Measurements from ENCODE around the gene AQP12A. TPM values are rescaled to one million over a fixed set of nuclear protein-coding genes. Genes with fewer than 3 reads are reported as not detected.
"Not testable (repeated sequence)": the region's sequence is repeated elsewhere in the genome, so short reads cannot be mapped to it uniquely, and the experiment has no call there.

AQP12A gene, protein sequence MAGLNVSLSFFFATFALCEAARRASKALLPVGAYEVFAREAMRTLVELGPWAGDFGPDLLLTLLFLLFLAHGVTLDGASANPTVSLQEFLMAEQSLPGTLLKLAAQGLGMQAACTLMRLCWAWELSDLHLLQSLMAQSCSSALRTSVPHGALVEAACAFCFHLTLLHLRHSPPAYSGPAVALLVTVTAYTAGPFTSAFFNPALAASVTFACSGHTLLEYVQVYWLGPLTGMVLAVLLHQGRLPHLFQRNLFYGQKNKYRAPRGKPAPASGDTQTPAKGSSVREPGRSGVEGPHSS
- polyA plus RNA-seq (ENCODE audit: insufficient read length in 3 of 3) = under 1 TPM in 2 of 3 donors, not detected in 1; 0.19 to 0.47 TPM

DNA sequence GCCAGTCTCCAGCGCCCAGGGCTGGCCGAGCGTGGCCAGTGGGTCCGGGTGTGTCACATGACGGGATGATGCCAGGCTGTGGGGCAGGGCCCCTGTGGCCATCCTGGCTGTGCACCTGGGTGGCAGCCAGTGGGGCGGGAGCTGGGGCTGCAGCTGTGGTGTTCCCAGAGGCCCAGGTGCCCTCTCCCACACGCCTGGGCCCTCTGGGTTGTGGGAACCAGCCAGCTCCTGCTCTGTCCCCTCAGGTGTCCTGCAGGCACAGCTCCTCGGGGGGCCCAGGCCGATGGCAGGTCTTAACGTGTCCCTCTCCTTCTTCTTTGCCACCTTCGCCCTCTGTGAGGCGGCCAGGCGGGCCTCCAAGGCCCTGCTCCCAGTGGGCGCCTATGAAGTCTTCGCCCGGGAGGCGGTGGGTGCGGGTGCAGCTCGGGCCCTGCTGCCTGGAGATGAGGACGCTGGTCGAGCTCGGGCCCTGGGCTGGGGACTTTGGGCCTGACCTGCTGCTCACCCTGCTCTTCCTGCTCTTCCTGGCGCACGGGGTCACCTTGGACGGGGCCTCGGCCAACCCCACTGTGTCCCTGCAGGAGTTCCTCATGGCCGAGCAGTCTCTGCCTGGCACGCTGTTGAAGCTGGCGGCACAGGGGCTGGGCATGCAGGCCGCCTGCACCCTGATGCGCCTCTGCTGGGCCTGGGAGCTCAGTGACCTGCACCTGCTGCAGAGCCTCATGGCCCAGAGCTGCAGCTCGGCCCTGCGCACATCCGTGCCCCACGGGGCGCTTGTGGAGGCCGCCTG lies at the start of gene AQP12A:
Gene AQP12A (plus strand): TSS at position 236 of the 790 bp plus-strand sequence. CDS start 48 bp downstream, at position 284.
- DNase-seq (ENCODE audit: low read depth in 3 of 3, low spot score in 2 of 3) = not testable (repeated sequence)

DNA sequence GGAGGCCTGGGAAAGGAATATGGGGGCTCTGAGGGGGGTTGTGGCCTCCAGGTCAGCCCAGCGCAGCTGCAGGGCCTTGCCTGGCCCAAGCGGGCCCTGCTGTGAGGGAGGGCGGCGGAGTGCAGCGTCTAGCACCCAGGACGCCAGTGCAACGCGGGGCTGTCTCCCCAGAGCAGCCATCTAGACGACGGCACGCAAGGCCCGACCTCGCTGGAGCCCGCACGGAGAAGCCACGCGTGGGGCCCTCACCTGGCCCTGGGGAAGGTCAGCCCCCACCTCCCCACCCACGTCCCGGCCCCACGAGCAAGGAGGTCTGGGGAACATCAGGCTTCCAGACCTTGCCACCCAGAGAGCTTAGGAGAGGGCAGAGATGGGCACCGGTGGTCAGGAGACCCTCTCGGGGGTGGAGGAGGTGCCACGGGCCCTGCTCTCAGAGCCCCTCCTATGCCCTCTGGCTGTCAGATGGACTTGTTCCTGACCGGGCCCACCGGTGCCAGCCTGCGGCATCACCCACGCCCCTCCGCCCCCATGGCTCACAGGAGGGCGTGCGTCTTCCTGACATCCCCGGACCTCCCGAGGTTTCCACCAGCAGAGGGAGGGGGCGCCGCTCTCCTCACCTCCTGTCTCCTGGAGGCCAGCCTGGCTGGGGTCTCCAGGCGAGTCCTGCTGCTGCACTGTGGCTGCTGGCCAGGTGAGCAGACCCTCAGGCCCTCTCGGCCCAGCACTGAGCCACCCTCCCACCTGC lies 49.4 kb upstream of the AQP12A start:
- DNase-seq (ENCODE audit: low read depth in 3 of 3, low spot score in 2 of 3) = no peak

DNA sequence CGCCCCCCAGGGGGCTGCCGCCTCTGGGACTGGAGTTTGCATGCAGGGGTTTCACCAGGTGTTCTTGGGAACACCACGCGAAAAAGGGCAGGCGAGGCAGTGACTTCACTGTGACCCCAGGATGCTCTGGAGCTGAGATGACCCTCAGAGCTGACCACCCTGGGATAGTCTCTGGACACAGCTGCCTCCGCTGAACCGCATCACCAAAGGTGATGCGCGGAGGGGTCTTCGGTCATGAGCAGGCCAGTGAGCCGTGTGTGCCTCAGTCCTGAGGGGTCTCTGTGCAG lies 48.9 kb upstream of the AQP12A start:
- no peak for DNase-seq (ENCODE audit: low read depth in 3 of 3, low spot score in 2 of 3)

DNA sequence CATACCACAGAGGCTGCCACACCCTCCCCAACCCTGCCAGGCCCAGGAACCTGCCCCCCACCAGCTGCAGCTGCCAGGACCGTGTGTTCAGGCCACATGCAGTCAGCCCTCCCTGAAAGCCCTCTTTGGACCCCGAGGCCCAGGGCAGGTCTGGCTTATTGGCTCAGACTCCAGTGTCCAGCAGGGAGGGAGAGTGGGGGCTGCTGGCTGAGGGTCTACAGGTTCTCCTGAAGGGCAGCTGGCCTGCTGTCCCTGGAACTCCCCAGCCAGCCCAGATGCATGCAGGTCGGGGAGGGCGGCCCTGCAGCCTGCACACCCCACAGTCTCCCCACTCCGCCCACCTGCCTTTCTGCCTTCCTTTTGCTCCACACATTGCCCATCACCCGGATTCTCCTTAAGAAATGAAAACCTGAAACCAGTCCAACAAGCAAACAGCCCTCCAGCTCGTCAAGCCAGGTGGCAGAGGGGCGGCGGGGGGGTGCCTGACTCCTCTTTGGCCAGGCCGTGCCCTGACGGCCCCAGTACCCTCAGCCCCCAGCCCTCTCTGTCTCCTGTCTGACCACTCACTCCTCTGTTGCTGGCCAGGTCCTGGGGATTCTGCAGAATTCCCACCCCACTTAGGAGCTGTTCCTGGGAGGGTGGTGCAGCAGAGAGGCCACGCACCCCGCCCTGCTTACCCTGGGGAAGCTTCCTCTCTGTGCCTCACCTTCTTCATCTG lies 48.4 kb upstream of the AQP12A start:
- DNase-seq (ENCODE audit: low read depth in 3 of 3, low spot score in 2 of 3) = no peak

DNA sequence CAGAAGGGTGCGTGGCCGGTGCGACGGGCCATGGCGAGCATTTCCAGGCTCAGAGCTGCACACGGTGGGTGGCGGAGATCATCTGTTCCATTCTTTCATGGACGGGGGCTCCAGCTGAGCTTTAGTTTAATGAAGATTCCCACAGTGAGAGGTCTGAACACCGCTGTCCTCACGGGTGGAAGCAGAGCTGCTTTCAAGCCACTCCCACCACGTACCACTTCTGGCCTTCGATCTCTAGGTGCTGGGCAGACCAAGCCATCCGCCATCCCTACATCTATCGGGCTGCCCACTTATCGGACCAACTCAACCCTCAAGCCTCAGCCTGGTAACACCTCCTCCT lies 47.9 kb upstream of the AQP12A start:
- no peak for DNase-seq (ENCODE audit: low read depth in 3 of 3, low spot score in 2 of 3)

DNA sequence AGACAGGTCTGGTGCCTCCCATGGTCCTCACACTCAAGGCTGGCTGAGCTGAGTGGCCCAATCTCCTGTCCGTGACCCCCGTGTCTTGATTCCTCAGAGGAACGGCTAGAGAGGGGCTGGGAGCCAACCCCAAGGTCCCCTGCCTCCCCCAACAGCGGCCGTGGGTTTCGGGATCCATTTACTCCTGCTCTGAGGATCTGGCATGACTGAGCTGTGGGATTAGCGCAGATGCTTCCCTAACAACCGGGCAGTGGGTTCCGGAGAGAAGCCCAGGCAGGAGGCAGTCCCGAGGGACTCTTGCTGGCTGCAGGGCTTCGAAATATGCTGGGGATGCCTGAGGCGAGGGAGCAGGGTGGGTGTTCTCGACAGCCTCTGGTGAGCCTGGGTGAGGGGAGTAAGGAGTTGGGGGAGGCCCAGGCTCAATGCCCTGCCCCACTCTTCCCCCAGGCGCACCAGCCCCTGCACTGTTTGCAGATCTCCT lies 47.5 kb upstream of the AQP12A start:
- no peak for DNase-seq (ENCODE audit: low read depth in 3 of 3, low spot score in 2 of 3)

DNA sequence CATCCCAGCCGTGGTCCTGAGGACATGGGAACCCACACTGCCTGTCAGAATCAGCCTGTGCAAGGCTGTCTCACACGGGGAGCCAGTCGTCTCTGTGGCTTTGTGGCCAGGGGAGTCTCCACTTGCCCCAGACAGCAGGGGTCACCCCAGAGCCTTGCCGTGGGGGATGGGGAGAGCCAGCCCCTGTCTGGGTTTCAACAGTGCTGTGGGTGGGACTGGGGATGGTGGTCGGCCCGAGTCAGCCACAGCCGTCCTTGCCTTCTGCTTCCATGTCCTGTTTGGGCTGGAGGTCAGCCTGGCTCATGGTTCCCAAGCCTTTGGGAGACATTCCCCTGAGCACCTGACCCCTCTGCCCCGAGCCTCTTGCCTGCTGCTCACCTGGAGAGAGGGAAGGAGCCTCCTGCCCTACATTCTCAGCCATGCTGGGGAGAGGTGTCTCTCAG lies 46.8 kb upstream of the AQP12A start:
- no peak for DNase-seq (ENCODE audit: low read depth in 3 of 3, low spot score in 2 of 3)

DNA sequence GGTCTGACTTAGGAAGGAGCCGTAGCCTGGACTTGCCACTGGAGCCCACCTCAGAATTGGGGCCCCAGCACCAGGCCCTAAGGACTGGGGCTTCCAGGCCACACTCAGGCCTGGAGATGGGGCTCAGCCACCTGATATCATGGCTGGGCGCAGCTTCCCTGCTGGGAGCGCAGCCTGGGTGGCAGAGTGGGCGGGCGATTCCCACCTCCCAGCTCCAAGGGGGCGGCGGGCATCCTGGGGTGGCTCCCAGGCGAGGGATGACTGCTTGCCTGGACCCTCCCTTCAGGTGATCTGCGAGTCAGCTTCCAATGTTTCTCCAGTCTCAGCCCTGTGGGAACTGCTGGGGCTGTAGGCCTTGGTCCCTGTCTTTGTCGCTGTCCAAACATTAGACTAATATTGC lies 46.3 kb upstream of the AQP12A start:
- no peak for DNase-seq (ENCODE audit: low read depth in 3 of 3, low spot score in 2 of 3)

DNA sequence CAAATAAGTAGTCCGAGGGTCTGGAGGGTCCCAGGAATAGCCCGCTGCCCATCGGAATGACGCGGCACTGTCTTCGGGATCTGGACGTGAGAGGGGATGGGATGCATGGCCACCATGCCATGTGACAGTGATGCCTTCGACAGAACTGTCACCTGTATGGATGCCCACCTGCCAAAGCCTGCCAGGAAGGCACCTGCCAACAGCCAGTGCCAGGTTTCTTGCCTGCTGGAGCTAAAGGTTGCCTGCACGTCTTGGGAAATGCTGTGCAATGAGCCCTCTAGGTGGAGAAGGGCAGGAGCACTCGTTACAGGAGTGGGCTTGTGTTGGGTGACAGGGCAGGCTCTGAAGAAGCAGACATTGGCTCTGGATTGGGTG lies 45.9 kb upstream of the AQP12A start:
- no peak for DNase-seq (ENCODE audit: low read depth in 3 of 3, low spot score in 2 of 3)

DNA sequence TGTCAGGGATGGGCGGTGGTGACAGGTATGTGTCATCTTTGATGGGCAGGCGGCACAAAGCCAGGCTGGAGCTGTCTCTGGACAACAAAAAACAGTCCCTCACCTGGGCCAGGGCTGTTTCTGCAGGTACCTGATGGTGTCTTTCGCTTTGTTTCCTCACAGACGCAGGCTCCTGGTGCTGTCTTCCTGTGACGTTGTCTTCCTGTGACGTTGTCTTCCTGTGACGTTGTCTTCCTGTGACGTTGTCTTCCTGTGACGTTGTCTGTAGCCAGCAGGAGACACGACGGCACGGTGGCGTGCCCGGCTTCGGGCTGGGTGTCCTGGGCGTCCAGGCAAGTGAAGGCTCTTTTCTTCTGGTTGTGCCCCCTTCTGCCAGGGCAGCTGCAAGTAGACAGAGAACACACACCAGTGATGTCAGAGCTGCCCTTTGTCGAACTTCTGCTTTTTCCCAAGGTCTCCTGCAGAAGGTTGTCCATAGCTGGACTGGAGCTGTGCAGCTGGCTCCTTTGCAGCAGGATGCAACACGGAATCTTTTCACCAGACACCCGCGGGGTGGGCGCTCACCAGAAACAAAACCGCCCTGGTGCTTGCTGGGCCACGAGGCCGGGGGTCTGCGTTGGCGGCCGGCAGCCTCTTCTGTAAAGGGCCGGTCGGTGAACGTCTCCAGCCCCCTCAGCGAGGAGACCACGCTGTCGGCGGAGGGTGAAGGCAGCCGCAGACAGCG lies 45.3 kb upstream of the AQP12A start:
- DNase-seq (ENCODE audit: low read depth in 3 of 3, low spot score in 2 of 3) = no peak

DNA sequence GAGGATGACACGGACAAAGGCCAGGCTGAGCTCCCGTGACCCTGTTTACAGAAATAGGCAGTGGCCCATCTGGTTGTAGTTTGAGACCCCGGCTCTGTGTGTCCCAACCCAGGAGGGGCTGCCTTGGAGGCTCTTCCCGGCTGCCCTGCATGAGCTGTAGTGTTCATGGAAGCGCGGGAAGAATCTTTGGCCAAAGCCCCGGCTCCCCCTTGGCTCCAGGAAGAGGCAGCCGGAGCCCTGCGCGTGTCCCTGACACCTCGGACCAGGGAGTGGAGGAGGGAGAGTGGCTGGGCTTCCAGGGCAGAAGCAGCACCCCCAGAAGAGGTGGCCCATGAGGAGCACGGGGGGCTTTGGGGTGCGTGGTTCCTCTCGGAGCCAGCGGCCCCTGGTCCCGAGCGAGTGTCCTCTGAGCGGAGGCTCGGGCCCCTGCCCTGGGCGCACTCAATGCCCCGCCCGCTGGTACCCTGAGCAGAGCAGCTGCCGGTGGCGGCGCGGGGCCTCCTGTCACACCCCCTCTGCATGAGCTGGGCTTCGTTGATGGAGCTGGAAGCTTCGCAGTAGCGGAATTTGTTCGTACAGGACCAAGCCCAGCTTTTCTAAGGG lies 44.7 kb upstream of the AQP12A start:
- DNase-seq (ENCODE audit: low read depth in 3 of 3, low spot score in 2 of 3) = no peak

DNA sequence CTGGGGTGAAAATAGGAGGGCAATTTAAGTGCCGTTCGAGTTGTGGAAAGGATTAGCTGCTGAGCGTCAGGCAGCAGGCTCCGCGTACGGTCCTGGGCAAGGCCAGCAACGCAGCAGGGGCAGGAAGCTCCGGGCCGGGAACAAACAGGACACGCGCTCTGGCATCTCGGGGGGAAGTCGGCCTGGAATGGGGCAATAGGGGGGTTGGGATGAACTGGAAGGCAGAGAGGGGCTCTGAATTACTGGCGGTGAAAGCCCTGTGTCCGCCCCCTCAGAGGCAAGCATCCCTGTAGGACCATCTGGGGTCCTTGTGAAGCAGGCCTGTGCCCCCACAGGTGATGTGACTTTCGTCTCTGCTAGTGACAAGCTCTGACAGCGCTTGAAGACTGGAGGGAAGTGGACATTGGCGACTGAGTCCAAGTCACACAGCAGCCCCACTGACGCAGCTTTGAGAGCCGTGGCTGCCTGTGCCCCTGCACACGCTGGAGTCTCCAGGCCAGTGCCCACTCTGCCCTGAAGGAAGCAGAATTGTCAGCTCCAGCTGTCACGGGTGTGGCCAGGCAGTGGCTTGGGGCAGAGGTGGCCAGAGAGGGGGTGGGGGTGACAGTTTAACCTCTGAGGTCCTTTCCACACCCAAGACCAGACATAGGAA lies 44.0 kb upstream of the AQP12A start:
- DNase-seq (ENCODE audit: low read depth in 3 of 3, low spot score in 2 of 3) = no peak

DNA sequence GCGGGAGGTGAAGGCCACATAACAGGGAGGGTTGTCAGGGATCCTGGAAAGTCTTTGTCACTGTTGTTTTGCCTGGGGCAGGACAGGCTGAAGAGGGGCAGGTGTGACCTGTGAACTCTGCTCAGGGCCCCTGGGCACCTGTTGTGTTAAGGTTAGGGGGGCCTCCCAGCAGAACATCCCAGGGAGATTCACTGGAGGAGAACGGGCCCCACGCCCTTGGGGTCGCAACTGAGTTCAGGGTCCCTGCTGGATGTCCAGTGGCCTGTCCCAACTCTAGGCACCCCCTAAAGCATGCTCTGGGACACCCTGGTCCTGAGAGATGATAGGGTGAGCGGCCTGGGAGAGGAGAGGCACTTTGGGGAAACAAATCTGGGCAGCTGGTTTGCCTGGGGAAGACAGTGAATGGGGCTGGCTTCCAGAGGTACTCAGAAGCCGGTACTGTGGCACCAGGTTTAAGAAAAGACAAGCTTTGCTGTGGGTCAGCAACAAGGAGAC lies 43.5 kb upstream of the AQP12A start:
- DNase-seq (ENCODE audit: low read depth in 3 of 3, low spot score in 2 of 3) = no peak

DNA sequence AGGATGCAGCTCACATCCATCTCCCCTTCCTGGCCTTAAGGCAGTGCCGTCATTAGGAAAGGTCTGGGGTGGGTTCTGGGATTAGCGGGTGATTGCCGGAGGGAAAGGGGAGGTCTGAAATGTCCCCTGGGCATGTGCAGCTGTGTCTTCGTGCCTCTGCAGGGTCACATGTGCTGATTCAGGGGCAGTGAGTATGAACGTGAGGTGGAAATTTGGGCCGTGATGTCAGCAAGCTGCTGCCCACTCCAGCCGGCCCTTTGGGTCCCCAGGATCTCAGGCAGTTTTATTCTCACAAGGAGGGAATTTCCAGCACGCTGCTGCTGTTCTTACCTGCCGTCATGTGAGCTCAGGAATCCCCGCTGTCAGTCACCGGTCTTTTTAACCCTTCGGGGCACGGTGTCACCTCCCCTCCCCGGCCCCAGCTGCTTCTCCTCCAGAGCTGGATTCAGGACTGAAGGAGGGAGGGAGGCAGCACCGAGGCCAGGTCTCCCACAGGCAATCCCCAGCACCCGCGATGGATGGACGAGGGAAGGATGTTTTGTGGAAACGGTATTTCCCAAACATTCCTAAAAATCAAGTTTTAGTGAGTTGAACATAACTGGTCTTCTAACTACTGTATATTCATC lies 42.9 kb upstream of the AQP12A start:
- no peak for DNase-seq (ENCODE audit: low read depth in 3 of 3, low spot score in 2 of 3)

DNA sequence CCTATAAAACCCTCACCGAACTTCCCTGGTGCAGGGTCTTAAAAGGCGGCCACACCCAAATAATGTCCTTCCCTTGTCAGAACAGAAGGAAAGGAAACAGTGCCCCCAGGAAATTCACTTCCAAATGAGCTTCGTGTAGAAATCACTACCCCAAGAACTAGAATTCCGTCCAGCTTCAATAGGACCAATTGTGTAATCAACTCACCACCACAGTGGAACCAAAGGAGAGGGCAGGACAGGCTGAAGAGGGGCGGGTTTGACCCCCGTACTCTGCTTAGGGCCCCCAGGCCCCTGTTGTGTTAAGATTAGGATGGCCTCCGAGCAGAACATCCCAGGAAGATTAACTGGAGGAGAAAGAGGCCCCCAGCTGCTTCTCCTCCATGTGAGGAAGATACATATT lies 42.3 kb upstream of the AQP12A start:
- DNase-seq (ENCODE audit: low read depth in 3 of 3, low spot score in 2 of 3) = no peak

DNA sequence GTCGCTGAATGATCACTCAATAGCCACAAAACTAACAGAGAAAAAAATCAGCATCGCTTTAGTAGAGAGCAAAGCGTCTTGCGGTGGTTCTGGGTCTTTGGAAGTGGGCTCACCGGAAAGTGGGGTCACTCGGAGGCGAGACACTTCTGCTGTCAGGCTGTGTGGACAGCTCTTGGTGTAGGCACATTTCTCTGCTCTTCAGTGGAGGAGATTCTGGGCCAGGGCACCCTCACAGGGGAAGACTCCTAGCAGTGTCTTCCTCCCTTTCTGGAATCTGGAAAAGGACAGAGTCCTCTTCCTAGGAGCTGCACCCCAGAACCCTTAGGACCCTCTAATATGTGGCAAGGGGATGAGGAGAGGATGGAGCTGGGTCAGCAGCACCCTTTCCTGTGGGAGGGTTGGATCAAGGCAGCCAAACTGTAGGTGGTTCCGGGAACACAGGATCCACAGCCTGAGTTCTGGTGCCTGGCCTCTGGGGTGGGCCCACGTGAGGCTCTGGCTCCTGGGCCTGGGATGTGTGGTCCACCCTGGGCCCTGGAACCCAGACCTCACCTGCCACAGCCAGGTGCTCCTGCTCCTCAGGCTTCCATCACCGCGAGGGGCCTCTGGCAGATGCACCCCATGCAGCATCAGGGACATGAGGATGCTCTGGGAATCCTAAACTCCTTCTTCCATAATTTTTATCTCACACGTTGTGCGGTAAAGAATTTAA lies 41.3 kb upstream of the AQP12A start:
- no peak for DNase-seq (ENCODE audit: low read depth in 3 of 3, low spot score in 2 of 3)

DNA sequence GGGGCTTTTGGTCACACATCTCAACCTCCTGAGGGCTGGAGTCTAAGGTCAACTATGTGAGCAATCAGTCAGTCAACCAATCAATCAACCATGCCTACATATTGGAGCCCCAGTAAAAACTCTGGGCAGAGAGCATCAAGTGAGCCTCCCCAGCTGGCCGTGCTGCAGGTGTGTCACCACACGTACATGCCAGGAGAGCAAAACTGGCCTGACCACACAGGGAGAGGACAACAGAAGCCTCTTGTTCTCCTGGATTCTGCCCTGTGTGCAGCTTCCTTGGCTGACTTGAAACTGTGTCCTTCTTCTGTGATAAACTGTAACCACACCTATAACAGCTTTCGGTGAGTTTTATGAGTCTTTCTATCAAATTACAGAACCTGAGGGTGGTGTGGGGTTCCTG lies 40.5 kb upstream of the AQP12A start:
- DNase-seq (ENCODE audit: low read depth in 3 of 3, low spot score in 2 of 3) = no peak
